GM20000 (cell line): Measurements from ENCODE around the gene AVPR2.

Experiments used
- DNase-seq: peaks from one replicate; pipeline ENCODE4 v3.0.0; 2012; ENCODE audit warnings: low spot score
- TF ChIP-seq, protein P1 (sequence below): IDR thresholded peaks from 2 replicates; pipeline ENCODE4 v1.5.1; 2012; ENCODE audit warnings: mild to moderate bottlenecking, control low read depth; ENCODE audit errors: extremely low read depth, missing control alignments

The AVPR2 gene

GRCh38 chrX:153955228-153955732, 50.8 kb downstream of the AVPR2 start:
- TF ChIP-seq, protein P1, sequence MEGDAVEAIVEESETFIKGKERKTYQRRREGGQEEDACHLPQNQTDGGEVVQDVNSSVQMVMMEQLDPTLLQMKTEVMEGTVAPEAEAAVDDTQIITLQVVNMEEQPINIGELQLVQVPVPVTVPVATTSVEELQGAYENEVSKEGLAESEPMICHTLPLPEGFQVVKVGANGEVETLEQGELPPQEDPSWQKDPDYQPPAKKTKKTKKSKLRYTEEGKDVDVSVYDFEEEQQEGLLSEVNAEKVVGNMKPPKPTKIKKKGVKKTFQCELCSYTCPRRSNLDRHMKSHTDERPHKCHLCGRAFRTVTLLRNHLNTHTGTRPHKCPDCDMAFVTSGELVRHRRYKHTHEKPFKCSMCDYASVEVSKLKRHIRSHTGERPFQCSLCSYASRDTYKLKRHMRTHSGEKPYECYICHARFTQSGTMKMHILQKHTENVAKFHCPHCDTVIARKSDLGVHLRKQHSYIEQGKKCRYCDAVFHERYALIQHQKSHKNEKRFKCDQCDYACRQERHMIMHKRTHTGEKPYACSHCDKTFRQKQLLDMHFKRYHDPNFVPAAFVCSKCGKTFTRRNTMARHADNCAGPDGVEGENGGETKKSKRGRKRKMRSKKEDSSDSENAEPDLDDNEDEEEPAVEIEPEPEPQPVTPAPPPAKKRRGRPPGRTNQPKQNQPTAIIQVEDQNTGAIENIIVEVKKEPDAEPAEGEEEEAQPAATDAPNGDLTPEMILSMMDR = no peak
- DNase-seq = no peak

DNA sequence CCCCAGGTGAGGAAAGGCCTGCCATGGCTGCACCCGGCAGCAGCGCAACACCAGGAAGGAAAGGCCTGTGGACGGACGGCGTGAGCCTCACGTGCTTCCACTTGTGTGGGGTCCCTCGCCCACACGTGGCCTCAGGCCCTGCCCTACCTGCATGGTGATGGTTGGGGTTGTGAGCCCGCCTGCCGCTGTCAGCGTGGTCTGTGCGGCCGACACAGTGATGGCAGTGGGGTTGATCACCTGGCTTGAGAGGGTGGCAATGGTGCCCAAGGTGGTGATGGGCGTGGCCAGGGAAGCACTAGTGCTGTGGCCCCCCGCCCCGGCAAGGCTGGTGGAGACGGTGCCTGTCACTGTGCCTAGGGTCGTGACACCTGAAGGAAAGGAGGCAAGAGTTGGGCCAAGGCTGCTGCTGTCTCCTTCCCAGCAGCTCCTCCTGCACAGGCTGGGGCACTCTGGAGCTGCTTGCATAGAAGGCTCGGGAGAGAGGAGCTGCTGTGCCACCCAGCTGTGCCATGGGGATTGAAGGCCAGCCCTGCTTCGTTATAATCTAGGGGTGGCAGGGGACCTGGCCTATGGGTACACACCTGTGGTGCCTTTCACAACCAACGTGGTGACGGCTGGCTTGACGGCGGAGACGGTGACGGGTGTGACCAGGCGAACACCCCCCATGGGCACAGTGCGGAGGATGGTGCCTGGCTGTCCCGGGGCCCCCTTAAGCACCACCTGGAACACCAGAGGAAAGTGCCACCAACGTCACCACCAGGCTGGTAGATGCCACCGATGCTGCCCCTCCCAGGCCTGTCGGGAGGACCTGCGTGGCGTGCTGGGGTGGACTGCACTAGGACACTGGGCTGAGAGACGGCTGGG, 51.8 kb downstream of the AVPR2 start:
- TF ChIP-seq, protein P1 = no peak
- no peak for DNase-seq
